Raji (cell line): ENCODE results near the gene DNLZ.
A peak's percentile ranks its signal among the peaks of the same experiment; 100 is the strongest.

Experiments used
- POLR2A ChIP-seq: IDR thresholded peaks from 2 replicates; pipeline ENCODE4 v1.6.1; 2011; ENCODE audit warnings: low read depth, low read length, control low read depth; ENCODE audit not compliant: insufficient read depth

The DNLZ gene

DNA sequence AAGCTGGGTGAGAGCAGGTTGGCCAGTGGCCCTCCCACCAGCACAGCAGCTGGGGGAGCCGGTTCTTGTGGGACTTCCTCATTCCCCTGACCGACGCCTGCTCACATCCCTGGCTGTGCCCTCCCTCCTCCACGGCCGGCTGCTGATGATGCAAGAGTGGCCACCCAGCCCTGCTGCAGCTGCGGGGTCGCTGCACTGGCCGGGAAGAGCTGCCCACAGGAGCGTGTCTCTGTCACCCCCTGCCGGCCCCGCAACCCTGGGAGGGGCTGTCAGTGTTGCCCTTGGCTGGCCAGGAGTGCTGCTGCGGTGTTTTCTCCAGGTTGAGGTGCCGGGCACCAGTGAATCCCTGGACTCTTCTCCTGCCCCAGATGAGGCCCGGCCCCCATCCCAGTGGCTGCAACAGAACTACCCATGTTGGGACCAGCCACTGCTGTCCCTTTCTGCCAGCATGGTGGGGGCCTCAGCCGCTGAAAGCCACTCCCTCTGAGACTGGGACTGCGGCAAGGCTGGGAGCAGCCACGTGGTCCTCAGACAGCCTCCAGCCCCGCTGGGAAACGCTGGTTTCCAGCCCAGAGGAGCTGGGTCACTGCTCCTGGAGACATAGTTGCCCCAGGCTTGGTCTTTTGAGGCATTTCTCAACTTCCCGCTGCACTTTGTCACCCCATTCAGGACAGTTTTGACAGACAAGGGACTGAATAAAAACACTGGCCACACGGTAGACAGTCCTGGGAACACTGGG, 9.2 kb upstream of the DNLZ start:
- TF ChIP-seq POLR2A = no peak

DNA sequence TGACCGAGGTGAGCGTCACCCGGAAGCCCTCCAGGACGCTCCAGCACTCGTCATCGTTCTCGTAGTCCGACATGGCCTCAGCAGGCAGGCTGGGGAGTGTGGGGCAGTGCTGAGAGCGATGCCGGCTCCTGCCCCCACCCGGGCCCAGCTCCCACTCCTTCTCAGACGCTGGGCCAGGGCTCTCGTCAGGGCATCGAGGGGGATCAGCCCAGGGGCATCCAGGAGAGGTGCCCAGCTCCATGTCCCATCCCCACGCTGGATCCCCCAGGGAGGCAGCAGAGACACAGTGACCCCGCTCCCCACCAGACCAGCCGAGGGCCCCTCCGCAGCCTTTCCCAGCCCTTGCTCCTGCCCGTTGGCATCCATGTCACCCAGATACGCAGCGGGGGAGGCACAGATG, 8.5 kb upstream of the DNLZ start:
- no peak for TF ChIP-seq POLR2A

DNA sequence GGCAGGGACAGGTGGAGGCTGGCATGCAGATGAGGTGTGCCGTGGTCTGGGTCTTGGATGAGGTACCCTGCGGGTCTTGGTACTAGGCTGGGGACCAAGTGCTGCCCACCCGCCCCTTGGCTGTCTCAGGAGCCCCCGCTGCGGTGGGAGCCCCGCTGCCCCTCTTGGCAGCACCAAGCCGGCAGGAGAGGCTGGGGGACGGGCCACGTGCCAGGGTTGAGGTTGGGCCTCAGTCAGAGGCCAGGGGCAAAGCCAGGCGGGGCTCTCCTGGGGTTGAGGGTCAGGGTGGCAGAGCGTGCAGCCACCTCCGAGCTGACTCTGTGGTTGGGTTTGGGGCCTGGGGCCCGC, 8.0 kb upstream of the DNLZ start:
- no peak for TF ChIP-seq POLR2A

DNA sequence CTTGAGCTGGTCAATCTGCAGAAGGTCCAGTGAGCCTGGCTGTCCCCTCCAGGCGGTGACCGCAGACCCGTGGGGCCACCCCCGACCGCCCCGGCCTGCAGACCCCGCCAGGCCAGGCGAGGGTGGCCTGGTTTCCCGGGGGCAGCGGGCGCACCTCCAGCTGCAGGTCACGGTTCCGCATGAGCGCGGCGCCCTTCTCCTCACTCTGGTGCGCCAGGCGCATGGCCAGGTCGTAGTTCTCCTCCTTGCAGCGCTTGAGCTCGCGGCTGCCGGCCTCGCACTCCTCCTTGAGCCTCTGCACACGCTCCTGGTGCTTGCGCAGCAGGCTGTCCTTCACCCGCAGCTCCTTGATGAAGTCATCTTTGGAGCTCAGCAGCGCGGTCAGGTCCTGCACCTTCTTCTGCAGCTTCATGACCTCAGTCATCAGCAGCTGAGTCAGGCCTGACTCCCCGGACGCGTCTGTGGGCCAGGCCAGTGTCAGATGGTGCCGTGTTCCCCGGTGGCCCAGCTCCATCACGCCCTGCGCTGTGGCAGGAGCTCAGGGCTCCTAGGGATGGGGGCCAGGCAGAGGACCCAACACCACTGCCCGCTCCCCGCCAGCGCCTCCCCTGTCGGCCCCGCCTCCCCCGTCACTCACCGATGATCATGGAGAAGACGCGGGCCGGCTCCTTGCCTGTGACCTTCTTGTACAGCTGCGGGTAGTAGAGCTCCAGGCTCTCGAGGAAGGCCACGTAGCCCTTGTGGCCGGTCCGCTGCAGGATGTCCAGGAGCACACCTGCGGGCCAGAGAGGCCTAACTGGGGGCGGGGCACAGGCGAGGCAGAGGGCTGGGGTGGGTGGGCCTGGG, 7.4 kb upstream of the DNLZ start:
- no peak for TF ChIP-seq POLR2A

DNA sequence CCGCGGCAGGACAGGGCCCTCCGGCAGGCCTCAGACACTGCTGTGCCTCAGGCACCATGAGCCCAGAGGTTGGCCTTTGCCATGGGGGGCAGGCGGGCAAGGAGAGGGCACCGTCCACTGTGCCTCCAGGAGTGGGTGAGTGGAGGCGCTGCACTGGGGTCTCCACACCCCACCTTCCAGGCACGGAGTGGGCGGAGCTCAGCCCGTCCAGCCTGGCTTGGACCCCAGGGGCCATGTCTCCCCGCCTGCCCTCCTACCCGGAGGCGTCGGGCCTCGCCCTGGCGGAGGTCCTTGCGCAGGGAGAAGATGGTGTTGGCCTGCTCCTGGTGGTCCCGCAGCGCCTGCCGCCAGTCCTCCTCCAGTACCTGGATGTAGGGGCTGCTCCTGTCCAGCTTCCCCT, 6.5 kb upstream of the DNLZ start:
- no peak for TF ChIP-seq POLR2A

DNA sequence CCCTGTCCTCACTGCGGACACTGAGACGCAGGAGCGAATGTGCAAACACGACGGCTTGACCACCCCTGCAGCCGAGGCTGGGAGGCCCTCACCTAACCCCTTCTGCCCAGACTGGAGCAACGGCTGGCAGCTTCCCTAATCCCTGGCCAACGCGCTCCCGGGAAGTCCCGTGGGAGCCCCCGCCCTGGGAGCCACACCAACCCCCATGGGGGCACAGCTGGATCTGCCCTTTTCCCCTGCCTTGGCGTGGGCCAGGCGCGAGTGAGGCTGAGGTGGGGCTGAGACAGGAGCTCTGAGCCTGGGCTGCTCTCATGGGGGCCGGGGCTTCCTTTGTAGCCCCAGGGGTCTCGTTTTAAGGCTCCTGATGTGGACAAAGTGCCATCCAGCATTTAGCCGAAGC, 4.6 kb upstream of the DNLZ start:
- no peak for TF ChIP-seq POLR2A

DNA sequence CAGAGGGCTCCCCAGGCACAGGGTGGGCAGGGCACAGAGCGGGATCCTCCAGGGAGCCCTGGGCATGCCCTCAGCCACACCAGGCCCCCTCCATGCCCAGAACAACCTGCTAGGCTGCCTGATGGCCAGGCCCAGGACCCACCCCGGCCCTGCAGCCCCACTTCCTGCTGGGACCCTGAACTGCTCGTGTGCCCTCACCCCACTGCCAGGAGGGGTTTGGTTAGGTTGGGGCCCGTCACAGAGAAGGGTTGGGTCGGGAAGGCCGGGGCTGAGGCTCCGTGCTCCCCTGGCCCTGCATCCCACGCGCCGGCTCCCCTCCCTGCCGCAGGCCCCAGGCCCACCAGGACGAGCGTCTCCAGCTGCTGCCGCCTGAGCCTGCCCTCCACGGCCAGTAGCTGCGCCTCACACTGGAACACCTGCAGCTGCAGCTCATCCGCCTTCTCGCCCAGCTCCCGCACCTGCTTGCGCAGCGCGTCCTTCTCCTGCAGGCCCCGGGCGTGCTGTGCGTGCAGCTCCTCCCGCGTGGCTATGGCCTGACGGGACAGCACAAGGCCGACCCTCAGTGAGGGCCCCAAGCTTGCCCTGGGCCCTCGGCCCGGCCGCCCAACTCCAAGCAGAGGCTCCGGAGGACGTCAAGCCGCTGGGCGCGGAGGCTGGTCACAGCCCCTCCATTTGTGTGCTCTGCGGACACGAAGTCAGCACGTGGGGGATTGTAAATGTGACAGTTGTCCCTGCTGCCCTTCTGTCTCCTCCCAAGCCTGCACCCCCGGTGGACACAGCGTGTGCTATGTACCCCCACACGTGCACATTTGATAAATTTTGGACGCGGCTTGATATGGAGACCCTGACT, 4.0 kb upstream of the DNLZ start:
- peak; percentile 12; the same call in 1 of the 2 replicates for TF ChIP-seq POLR2A

DNA sequence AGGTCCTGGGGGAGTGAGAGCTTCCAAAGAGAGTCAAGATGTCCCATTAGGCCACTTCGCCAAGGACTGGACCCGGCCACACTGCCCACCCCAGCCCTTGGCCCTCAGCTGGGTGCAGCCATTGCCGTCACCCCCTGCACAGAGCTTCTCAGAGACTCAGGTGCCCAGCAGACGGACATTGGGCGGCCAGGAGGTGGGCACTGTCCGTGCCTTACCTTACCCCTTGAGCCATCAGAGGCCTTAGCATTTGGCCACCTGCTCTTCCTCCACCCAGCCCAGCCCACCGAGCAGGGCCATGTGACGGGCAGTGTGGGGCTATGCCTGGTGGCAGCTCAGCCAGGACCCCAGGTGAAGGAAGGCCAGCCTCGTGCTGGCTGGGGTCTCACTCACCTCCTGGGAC, 3.3 kb upstream of the DNLZ start:
- no peak for TF ChIP-seq POLR2A

DNA sequence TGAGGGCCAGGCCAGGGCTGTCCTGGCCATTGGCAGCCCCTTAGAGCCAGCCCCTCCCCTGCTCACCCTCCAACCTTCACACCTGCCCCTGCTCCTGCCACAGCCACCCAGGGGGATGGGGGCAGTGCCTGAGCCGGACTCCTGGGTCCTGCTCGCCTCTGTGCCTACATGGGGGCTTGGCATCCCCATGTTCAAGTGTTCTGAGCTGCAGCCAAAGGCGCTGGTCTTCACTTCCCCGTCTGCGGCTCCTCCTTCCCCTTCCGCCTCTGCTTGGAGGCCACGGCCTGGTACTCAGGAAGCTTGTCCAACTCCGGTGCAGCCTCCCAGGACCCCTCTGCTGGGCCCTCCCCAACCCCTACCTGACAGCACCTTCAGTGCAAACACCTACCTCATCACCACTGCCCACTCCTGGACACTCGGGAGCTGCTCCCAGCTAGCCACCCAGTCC, 2.3 kb upstream of the DNLZ start:
- peak; percentile 31; the same call in 1 of the 2 replicates for TF ChIP-seq POLR2A

DNA sequence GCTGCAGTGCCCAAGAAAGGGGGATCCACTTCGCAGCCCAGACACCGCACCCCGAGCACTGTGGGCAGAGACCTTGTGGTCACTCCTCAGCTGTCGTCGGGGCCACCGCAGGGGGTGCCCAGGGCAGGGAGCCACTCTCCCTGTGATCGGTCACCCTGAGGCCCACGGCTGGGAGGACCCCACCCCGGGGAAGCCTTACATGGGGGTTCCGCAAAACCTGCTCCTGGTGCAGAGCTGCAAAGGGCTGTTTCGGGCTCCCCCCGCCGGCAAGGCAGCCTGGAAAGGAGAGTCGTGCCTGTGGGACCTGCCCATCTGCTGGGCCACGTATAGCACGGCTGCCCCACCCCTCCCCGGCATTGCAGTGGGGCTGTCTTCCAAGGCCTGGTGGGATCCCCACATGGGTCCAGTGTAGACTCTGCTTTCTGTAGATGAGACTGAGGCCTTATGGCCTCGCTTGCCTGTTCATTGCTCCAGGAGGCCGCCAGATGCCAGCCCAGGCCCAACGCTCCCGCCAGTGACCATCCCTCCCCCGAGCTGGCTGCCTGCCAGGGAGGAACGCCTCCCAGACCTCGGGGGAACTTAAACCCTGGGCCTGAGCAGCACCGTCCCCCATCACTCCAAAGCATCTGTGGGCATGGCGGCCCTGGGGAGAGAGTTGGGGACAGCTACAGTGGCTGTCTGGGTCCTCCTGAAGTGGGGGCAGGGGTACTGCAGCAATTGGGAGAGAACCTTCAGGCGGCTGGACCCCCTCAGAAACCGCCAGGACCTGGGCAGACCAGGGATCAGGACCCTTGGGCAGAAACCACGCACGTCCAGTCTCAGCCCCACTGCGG, 1.6 kb upstream of the DNLZ start:
- TF ChIP-seq POLR2A = peak; percentile 26; the same call in 1 of the 2 replicates

DNA sequence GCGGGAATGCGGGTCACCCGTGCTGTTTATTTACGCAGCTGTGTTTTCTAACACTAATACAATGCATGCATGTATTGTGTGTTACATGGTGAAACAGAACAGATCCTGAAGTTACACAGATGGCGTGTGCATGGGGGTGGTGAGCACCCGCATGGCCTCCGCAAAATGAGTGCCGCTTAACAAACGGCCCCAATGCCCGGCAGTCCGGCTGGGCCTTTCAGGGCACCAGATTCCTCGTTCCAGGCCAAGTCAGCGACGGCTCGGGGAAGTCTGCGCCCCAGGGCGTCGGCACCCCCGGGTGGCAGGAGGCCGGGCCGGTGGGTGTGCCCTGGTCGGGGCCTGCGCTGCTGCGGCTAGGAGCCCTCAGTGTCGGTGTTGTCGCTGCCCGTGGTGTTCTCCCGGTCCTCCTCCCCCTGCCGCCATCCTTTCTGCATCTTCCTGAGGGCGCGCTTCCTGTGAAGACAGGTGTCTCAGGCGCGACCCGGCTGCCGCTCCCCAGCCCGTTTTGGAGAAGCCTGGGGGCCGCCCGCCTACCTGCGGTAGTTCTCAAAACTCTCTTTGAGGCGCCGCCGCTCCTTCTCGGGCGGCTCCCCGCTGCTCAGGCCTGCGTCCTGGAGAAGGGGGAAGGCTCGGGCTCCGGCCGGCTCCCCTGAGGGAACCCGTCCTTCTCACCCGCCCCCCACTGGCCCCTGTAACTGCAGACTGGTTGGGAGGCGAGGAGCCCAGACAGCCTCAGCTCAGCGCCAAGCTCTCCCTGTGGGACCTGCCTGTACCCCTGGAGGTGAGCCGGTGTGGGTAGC, 605 bp upstream of the DNLZ start:
- no peak for TF ChIP-seq POLR2A

DNA sequence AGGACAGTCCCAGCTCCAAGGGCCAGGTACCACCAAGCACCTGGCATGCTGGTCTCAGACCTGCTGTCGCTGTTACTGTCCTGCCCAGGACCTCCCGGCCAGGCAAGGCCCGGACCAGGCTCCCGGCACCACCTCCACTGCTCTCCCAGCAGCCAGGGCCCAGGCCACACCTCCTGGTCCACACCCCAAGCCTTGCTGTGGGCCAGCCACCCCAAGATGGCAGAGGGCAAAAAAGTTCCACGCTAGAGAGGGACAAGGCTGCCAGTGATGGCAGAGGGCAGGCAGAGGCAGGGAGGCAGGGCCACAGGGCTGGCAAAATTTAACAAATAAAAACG, 1.1 kb downstream of the DNLZ start:
- no peak for TF ChIP-seq POLR2A

DNA sequence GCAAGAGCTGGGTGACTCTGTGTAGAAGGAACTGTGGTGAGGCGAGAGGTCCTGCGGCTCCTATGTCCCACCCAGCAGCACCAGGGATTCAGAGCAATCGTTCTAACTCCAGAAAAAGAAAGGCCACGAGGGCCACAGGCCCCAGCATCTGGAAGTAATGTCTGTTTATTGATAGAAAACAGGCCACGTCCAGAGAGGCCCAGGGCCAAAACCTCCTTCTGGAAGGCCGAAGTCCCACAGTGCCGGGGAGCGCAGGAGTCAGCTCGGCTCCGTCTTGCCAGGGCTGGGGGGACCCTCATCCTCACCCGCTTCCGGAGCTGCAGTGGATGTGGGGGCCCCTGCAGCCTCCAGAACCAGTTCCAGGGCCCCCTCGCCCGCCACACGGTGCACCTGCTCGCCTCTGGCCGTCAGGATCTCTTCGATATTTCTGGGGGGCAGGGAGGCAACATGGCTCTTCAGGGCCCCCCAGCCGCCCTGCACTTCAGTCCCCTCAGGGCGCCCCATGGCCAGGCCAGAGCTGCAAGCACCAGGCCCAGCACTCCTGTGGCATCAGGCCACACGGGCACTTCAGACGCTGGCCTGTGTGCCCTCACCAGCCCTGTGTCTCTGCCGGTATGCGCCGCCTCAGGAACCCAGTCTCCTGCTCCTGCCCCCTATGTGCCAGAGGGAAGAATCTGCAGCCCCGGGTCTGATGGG, 1.6 kb downstream of the DNLZ start:
- TF ChIP-seq POLR2A = no peak

DNA sequence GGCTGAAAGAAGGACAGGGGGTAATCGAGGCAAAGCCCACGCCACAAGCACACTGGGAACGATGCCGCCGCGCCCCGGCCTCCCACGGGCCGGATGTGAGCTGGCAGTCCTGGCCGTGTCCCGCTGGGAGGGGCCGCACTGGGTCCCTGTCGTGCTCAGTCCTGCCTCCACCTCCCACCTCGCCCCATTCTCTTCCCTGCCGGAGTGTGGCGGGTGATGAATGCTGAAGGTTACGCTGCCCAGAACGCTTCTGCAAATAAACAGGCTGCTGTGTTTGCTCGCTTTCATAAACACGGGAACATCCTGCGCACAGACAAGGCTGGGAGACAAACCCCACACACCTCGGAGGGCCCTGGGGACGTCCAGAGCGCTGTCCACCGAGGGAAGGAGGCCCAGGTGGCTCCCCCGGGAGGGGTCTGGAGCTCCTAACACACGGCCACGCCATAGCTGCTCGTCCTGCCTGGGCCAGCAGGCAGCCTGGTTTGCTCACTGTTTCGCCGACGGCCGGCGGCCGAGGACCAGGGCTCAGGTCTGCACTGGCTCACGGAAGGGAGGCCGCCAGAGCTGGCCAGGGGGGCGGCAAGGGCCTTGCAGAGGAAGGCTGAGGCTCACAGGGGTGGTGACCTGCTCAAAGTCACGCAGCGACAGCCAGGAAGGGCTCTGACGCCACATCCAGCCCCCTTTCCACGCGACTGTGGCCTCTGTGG, 2.3 kb downstream of the DNLZ start:
- TF ChIP-seq POLR2A = no peak
